Kidney epithelial cell (primary cell): ENCODE measurements around the gene ZSCAN25. TPM values are rescaled to one million over a fixed set of nuclear protein-coding genes. Genes with fewer than 3 reads are reported as not detected.
A peak's percentile ranks its signal among the peaks of the same experiment; 100 is the strongest.

Experiments used
- DNase-seq: peaks from one replicate; pipeline ENCODE4 v3.0.0-alpha.2; 2010; ENCODE audit warnings: low read depth
- H3K27me3 ChIP-seq: 2 replicates; pipeline ENCODE4 v1.6.0; 2011; ENCODE audit warnings: low read length; ENCODE audit not compliant: control insufficient read depth, insufficient read depth
- H3K36me3 ChIP-seq: 2 replicates; pipeline ENCODE4 v1.5.1; 2011; ENCODE audit warnings: low read length; ENCODE audit not compliant: control insufficient read depth, insufficient read depth
- H3K4me3 ChIP-seq: 2 replicates; pipeline ENCODE4 v1.5.1; 2011; ENCODE audit warnings: low read depth, mild to moderate bottlenecking, control low read depth, low read length
- total RNA-seq: library from RNA; depleted of rRNA; stranded (reverse); fragments of >200 nt; gene quantifications from 2 replicates; pipeline ENCODE4 v1.2.3, GENCODE V29; 2015
- TF ChIP-seq, protein P1 (sequence below): IDR thresholded peaks from 2 replicates; pipeline ENCODE4 v1.5.1; 2011; ENCODE audit warnings: mild to moderate bottlenecking, moderate library complexity, low read length, control low read depth, inconsistent platforms; ENCODE audit not compliant: insufficient read depth, poor library complexity, severe bottlenecking

Gene ZSCAN25
- total RNA-seq, 1 donor from 2014 or later: 12.9 TPM

DNA sequence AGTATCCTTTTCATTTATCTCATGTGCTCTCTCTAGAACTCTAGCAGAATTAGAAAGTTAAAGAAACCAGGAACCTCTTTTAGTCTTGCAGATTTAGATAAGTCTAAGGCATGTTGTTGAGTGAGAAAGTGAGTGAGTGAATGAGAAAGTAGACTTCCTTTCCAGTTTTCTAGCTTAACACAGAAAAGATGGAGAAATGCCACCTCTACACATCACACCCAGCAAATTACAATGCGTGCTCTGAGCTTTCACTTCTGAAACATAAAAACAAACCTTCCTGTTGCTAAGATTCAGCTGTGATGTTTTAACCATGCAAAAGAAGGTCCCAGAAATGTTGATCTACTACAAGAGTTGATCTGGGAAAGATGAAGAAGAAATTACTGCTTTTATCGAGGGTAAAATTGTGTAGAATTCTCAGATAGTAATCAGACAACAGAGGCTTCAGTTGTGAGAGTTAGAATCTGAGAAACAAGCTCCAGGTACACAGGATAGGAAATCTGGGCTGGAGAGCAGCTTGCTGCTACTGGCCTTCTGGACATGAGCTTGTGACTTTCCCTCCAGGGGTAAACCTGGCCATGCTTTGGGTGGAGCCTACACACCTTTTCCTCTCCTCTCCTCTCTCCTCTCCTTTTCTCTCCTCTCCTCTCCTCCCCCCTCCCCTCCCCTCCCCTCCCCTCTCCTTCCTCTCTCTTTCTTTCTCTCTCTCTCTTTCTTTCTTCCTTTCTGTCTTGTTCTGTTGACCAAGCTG is 58.4 kb downstream of the ZSCAN25 start:
- no peaks in the 10 kb centered on the region for H3K36me3 ChIP-seq
- TF ChIP-seq, protein P1, sequence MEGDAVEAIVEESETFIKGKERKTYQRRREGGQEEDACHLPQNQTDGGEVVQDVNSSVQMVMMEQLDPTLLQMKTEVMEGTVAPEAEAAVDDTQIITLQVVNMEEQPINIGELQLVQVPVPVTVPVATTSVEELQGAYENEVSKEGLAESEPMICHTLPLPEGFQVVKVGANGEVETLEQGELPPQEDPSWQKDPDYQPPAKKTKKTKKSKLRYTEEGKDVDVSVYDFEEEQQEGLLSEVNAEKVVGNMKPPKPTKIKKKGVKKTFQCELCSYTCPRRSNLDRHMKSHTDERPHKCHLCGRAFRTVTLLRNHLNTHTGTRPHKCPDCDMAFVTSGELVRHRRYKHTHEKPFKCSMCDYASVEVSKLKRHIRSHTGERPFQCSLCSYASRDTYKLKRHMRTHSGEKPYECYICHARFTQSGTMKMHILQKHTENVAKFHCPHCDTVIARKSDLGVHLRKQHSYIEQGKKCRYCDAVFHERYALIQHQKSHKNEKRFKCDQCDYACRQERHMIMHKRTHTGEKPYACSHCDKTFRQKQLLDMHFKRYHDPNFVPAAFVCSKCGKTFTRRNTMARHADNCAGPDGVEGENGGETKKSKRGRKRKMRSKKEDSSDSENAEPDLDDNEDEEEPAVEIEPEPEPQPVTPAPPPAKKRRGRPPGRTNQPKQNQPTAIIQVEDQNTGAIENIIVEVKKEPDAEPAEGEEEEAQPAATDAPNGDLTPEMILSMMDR: no peak
- no peak for DNase-seq
- no peak overlapping the region for H3K4me3 ChIP-seq
- H3K27me3 ChIP-seq: no peaks in the 10 kb centered on the region

DNA sequence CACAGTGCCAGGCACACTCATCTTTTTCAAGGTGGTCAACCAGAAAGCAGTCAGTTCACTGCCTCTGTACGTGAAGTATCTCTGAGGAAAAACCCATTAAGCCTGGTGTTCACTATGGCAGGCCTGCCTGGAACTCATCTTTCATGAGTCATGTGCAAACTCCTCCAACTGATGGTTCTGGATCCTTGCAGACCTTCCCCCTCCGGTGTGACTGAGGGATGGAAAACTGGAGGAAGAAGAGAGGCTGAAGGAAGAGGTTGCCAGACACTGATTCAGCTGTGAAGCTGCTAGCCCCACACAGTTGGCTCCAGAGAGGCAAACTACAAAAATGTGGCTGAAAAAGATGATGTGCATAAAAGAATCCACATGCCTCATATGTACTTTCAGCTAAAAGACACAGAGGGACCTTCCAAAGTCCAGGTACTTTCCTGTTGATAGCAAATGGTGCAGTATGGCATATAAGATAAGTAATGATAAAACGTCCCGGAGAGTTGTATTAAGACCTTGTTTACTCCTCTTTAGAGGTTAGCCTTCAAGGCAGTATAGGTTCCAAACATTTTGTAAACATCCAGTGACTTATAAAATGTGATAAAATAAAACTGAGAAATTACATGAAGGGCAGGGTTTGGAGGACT is 60.4 kb downstream of the ZSCAN25 start:
- DNase-seq: no peak
- H3K4me3 ChIP-seq: no peak overlapping the region
- no peaks in the 10 kb centered on the region for H3K27me3 ChIP-seq
- no peaks in the 10 kb centered on the region for H3K36me3 ChIP-seq
- TF ChIP-seq, protein P1: no peak

DNA sequence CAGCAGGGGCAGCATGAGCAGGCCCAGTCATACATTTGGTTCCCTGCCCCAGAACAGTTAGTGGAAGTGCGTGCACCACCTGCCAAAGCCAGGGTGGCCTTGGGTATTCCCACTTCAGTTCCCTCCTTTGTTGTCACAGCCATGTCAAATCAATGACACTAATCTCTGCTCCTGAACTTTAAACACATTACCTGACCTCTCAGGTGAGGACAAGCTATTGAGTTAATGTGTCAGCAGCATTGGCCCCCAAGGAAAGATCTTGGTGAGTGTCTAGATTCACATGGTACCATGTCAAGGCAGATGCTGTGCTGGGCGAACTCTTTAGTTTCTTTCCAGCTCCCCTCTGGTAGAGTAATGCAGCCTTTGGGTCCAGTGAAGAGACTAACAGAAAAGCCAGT is 60.9 kb downstream of the ZSCAN25 start:
- TF ChIP-seq, protein P1: no peak
- no peak for DNase-seq
- H3K27me3 ChIP-seq: no peaks in the 10 kb centered on the region
- no peaks in the 10 kb centered on the region for H3K36me3 ChIP-seq
- no peak overlapping the region for H3K4me3 ChIP-seq

DNA sequence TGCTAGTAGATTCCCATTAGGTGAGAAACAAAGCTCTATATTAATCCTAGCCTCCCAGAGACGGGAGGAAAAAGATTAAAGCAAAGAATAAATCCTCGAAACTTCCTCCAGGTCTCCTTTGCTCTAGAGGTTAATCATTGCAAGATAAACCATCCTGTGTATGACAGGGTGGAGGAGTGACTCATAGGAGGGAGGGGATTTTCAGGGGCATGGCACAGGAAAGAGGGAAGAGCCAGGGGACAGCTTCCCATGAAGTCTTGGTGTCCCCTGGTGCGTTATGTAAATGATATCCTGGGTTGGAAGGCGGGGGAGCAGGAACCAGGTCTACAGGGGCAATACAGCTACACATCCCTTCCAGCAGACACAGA is 62.3 kb downstream of the ZSCAN25 start:
- Histone ChIP-seq H3K27me3 (no peaks in the 10 kb centered on the region), H3K4me3 (no peak overlapping the region), H3K36me3 (no peaks in the 10 kb centered on the region)
- peak; percentile 72 for DNase-seq
- TF ChIP-seq, protein P1: no peak

DNA sequence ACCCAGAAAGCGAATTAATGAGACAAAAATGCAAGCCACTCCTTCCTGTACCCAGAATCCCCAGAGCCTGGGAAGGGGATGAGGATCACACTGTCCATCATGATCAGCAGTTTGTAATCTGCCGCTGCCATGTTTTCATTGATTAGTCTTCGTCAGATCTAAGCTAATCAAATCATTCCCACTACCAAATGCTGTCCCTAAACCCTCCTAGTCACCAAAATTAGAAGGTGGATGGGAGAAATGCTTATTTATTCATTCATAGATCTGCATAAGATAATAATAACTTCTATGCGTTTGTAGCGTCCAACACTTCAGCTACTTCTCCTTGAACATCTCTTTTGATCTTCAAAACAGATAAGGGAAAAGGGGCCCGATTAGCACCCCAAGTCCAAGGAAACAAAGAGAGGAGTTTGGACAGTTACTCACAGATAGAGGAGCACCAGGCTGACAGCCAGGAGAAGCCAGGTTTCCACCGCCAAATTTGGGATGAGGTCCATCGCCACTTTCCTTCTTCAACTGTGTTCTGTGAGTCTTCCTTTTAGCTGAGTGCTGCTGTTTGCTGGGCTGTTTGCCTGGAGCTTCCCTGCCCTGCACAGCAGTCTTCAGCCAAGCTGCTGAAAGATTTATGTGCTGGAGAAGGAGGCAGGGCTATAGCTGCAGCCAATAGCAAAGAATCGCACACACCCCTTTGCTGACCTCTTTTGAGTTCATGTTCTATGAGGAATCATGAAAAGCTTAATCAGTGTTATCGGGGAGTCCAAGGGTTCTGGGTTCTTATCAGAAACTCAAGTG is 62.9 kb downstream of the ZSCAN25 start, which contains the start of gene CYP3A5:
Gene CYP3A5 (minus strand): TSS at position 597 of the 792 bp plus-strand sequence. CDS start 100 bp downstream, at position 497.
- Histone ChIP-seq H3K27me3 (no peaks in the 10 kb centered on the region), H3K4me3 (no peak within 1 kb of the TSS), H3K36me3 (no peaks in the 10 kb centered on the region)
- TF ChIP-seq, protein P1: no peak
- DNase-seq: no peak

Other genes starting within 250 kb of the ZSCAN25 start
- 385 and 460 TPM in 2 replicates for gene ARPC1B, start 242.2 kb upstream of the ZSCAN25 start, total RNA-seq
- 123 and 133 TPM in 2 replicates for gene PDAP1, start 208.3 kb upstream of the ZSCAN25 start, total RNA-seq
- 146 and 153 TPM in 2 replicates for gene BUD31, start 208.0 kb upstream of the ZSCAN25 start, total RNA-seq
- 5.6 and 13.2 TPM in 2 replicates for gene PTCD1, start 178.1 kb upstream of the ZSCAN25 start, total RNA-seq
- 31.7 and 38.4 TPM in 2 replicates for gene CPSF4, start 178.0 kb upstream of the ZSCAN25 start, total RNA-seq
- gene ATP5MF, start 150.8 kb upstream of the ZSCAN25 start, total RNA-seq: 1,123 and 1,863 TPM in 2 replicates
- gene ZNF789, start 144.1 kb upstream of the ZSCAN25 start, total RNA-seq: 5.2 and 12.5 TPM in 2 replicates
- 15.2 and 25.9 TPM in 2 replicates for gene ZNF394, start 116.7 kb upstream of the ZSCAN25 start, total RNA-seq
- gene ZKSCAN5, start 112.3 kb upstream of the ZSCAN25 start, total RNA-seq: 10.0 and 11.5 TPM in 2 replicates
- gene FAM200A, start 64.8 kb upstream of the ZSCAN25 start, total RNA-seq: 7.6 and 8.2 TPM in 2 replicates
- 48.0 and 54.4 TPM in 2 replicates for gene ZNF655, start 58.3 kb upstream of the ZSCAN25 start, total RNA-seq
- 0.27 TPM in 1 of 2 replicates, not detected in the other for gene TMEM225B, start 18.7 kb upstream of the ZSCAN25 start, total RNA-seq
- 0.25 TPM in 1 of 2 replicates, not detected in the other for gene CYP3A5, start 63.0 kb downstream of the ZSCAN25 start, total RNA-seq
- not detected in 2 replicates for gene CYP3A7, start 118.2 kb downstream of the ZSCAN25 start, total RNA-seq
- gene CYP3A4, start 167.2 kb downstream of the ZSCAN25 start, total RNA-seq: not detected in 2 replicates
- not detected in 2 replicates for gene CYP3A43, start 211.1 kb downstream of the ZSCAN25 start, total RNA-seq